Frontal cortex (tissue), 4 donors: Measurements from ENCODE around the gene GYS1. TPM values are rescaled to one million over a fixed set of nuclear protein-coding genes. Genes with fewer than 3 reads are reported as not detected.
A peak's percentile ranks its signal among the peaks of the same experiment; 100 is the strongest.

Experiments
- DNase-seq, 2 donors: peaks; one replicate each; pipeline ENCODE4 v3.0.0; 2012; ENCODE audit warnings: low spot score in 2 of 2
- FAIRE-seq: peaks from 2 replicates; lab custom pipeline; 2012; peaks lifted over from hg19 to GRCh38; lab: Jason Lieb, UNC
- total RNA-seq: library from RNA; depleted of rRNA; stranded (reverse); fragments of >200 nt; gene quantifications from one replicate; pipeline ENCODE4 v1.2.3, GENCODE V29; 2014
- donor health status: control.
- donor health status: control.
- donor health status: control.

The GYS1 gene
- total RNA-seq, 1 donor from 2014 or later = 12.6 TPM

GRCh38 chr19:48965806-48966540 is 27.1 kb downstream of the GYS1 start:
- DNase-seq (peak; percentile 72 to 79), FAIRE-seq (no peak)

GRCh38 chr19:48965040-48965805 is 27.9 kb downstream of the GYS1 start, which contains the start of gene FTL:
Gene FTL (plus strand): TSS chr19:48965309. CDS start chr19:48965508, 199 bp downstream.
- DNase-seq (peak; percentile 96 to 98), FAIRE-seq (peak; percentile 81)

GRCh38 chr19:48964205-48965039 is 28.7 kb downstream of the GYS1 start:
- FAIRE-seq (no peak), DNase-seq (peak in 1 of 2 donors; percentile 29)

GRCh38 chr19:48963371-48964204 is 29.5 kb downstream of the GYS1 start:
- FAIRE-seq (no peak), DNase-seq (peak; percentile 83 to 86)

GRCh38 chr19:48962849-48963165 is 30.3 kb downstream of the GYS1 start:
- no peak for FAIRE-seq

GRCh38 chr19:48962029-48962848 is 30.9 kb downstream of the GYS1 start:
- DNase-seq = peak in 1 of 2 donors; percentile 30
- no peak for FAIRE-seq

More at GRCh38 chr19:48962849-48963165, 30.3 kb downstream of the GYS1 start:
- DNase-seq = no peak

GRCh38 chr19:48961673-48962028 is 31.5 kb downstream of the GYS1 start:
- no peak for DNase-seq
- no peak for FAIRE-seq

- no peak for DNase-seq
- no peak for FAIRE-seq
Observed at GRCh38 chr19:48961051-48961649, 32.0 kb downstream of the GYS1 start.

- FAIRE-seq (no peak), DNase-seq (no peak)
Observed at GRCh38 chr19:48959341-48960239, 33.5 kb downstream of the GYS1 start.

GRCh38 chr19:48958006-48958405 is 35.1 kb downstream of the GYS1 start:
- FAIRE-seq = no peak
- no peak for DNase-seq

GRCh38 chr19:48955308-48955958 is 37.7 kb downstream of the GYS1 start:
- DNase-seq (no peak), FAIRE-seq (no peak)

- FAIRE-seq = no peak
- peak; percentile 96 to 97 for DNase-seq
Observed at GRCh38 chr19:48954595-48955307, 38.4 kb downstream of the GYS1 start, which contains the start of gene BAX. Gene BAX (plus strand): TSS chr19:48954875. CDS start chr19:48954929, 54 bp downstream.

GRCh38 chr19:48953990-48954594 is 39.0 kb downstream of the GYS1 start:
- FAIRE-seq (no peak), DNase-seq (no peak)

- no peak for DNase-seq
- no peak for FAIRE-seq
Observed at GRCh38 chr19:48953141-48953540, 40.0 kb downstream of the GYS1 start.

- no peak for DNase-seq
- no peak for FAIRE-seq
Observed at GRCh38 chr19:48950830-48951519, 42.1 kb downstream of the GYS1 start.
